GM13976 (cell line): ENCODE measurements around the gene COMMD2.
A peak's percentile ranks its signal among the peaks of the same experiment; 100 is the strongest.

Experiments
- DNase-seq: peaks from one replicate; pipeline ENCODE4 v3.0.0; 2012; ENCODE audit warnings: low spot score
- in situ Hi-C: fragments of 300-500 bp; cut with MboI; formaldehyde crosslinking; loops from one replicate; pipeline ENCODE4 v1.12.0; 2022; ENCODE audit warnings: low sequenced_read_pairs, mixed read lengths, inconsistent platforms; ENCODE audit not compliant: unreplicated experiment
- TF ChIP-seq, protein P1 (sequence below): IDR thresholded peaks from 2 replicates; pipeline ENCODE4 v1.5.1; 2012; ENCODE audit warnings: borderline replicate concordance, mild to moderate bottlenecking; ENCODE audit not compliant: insufficient read depth; ENCODE audit errors: extremely low read depth, missing control alignments, control extremely low read depth

Gene COMMD2

DNA sequence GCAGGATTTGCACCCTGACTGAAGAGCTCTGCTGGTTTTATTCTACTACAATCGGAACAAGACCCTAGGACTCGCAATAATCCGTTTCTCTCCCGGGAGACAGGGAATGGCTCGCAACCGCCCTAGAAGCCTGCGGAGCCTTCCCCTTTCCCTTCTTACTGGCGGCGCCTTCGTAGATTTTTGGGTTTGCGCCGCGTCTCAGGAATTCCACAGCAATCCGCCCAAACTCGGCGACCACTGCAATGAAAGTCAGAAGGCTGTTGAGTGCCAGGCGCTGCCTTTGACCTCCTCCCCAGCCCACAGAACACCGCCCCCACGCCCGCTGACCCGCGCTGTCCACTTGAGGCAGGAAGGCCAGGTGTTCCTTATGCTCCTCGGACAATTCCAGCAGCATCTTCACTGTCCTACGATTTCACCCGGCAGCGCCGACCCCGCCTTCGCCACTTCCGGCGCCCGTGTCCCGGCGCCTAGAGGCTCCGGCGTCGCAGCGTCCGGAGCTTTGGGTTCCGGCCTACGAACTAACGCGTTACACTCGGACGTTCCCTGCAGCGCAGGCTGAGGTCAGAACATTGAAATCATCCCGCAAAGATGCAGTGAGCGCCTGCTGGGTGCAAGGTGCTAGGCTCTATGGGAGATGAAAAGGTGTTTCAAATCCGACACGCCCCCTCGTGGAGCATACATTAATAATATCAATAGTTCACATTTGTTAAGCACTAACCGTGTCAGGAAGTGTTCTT is at the start of gene COMMD2:
COMMD2 (minus strand) TSS at position 439 of the 737 bp plus-strand sequence; CDS start at position 394, 45 bp downstream.
- peak; percentile 85 for DNase-seq
- TF ChIP-seq, protein P1, sequence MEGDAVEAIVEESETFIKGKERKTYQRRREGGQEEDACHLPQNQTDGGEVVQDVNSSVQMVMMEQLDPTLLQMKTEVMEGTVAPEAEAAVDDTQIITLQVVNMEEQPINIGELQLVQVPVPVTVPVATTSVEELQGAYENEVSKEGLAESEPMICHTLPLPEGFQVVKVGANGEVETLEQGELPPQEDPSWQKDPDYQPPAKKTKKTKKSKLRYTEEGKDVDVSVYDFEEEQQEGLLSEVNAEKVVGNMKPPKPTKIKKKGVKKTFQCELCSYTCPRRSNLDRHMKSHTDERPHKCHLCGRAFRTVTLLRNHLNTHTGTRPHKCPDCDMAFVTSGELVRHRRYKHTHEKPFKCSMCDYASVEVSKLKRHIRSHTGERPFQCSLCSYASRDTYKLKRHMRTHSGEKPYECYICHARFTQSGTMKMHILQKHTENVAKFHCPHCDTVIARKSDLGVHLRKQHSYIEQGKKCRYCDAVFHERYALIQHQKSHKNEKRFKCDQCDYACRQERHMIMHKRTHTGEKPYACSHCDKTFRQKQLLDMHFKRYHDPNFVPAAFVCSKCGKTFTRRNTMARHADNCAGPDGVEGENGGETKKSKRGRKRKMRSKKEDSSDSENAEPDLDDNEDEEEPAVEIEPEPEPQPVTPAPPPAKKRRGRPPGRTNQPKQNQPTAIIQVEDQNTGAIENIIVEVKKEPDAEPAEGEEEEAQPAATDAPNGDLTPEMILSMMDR, result peak; percentile 23
- in situ Hi-C loops, result no loop called here

DNA sequence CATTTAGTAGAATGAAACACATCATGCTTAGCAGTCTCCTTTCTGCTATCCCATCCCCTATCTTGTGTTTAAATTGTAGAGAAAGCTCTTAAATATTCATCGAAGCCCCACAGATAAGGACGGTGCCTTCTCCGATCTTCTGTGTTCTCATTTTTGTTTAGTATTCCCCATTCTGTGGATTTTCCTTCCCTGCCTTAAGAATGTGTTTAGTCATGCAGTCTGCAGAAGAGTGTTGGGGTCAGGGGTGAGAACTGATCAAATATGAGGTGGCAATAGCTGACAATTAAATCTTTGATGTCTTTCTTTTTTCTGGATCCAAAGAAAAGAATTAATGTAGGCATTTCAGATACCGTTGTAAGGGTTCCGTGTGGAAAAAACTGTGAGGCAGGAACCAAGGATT is 49.4 kb upstream of the COMMD2 start:
- DNase-seq, result no peak
- TF ChIP-seq, protein P1, result no peak
- in situ Hi-C loops, result no loop called here

DNA sequence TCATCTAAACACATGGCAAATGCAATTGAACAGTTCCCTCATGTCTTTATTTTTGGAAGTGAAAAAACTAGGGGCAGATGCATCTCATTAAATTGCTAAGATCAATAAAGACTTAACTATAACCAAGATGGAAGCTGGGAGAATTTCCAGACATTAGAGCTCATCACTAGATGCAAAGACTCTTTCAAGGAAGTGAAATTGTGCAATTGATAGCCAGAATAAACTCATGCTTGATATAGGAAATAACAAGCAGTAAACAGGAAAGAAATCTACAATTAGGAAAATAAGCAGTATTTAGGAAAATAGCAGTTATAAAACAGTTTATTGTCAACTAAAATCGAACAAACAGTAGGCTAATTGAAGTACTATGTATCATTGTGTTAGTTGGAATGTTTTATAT is 48.9 kb upstream of the COMMD2 start:
- DNase-seq, result no peak
- TF ChIP-seq, protein P1, result no peak
- in situ Hi-C loops, result no loop called here

DNA sequence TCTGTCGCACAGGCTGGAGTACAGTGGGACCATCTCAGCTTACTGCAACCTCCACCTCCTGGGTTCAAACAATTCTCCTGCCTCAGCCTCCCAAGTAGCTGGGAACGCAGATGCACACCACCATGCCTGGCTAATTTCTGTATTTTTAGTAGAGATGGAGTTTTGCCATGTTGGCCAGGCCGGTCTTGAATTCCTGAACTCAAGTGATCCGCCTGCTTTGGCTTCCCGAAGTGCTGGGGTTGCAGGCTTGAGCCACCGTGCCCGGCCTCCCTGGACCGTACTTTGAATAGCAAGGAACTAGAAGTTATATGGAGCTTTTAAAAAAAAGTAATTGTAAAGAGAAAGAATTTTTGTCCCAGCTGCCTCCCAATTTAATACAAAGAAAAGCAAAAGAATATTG is 48.4 kb upstream of the COMMD2 start:
- TF ChIP-seq, protein P1, result no peak
- in situ Hi-C loops, result no loop called here
- no peak for DNase-seq

DNA sequence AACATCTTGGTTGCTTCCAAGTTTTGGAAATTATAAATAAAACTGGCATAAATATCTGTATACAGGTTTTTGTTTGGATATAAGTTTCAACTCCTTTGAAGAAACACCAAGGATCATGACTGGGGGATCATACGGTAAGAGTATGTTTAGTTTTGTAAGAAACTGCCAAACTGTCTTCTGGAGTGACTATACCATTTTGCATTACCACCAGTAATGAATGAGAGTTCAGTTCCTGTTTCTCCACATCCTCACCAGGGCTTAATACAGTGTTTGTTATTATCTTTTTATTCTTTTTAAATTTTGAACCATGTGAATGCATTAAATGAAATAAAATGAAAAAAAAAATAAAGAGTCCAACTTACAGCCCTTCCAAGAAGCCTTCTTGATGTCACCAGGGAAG is 43.7 kb upstream of the COMMD2 start:
- in situ Hi-C loops, result no loop called here
- TF ChIP-seq, protein P1, result no peak
- DNase-seq, result no peak

DNA sequence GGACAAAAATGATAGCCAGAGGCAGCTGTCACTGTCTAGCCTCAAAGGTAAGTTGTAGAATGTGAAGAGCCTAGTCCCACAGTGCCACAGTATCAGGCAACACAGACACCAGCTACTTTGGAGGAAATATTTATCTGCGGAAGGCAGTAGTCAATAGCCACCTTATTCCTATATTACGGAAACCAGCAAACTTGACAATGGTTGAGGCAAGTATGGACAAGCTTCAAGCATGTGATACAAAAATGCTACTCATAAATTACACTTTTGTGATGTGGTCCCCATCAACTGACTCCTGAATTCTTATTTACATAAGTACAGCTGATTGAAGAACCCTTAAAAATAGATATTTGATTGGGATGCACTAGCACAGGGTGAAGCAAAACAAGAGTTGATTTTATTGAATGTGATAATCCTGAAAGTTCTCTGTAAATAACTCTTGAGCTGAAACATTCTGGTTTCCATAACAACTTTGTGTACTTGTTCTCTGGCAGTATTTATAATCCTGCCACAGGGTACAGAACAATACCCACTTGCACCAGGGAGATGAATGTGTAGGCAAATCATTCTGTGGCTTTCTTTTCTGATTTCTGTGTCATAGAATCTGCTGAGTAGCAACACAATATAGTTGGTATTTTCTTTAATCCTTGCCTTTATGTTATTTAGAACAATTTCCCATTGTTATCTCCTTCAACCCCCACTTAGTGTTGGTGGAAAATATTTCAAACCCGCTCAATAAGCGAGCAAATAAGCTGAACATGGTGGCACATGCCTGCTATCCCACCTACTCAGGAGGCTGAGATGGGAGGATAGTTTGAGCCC is 40.4 kb upstream of the COMMD2 start, which contains the start of gene ANKUB1:
ANKUB1 (minus strand) TSS at position 103 of the 819 bp plus-strand sequence. CDS start 188 bp downstream, outside the sequence.
- DNase-seq, result no peak
- in situ Hi-C loops, result no loop called here
- TF ChIP-seq, protein P1, result no peak
